CD14-positive monocyte (primary cell): ENCODE results near the gene PPIF. TPM values are rescaled to one million over a fixed set of nuclear protein-coding genes. Genes with fewer than 3 reads are reported as not detected.
A peak's percentile ranks its signal among the peaks of the same experiment; 100 is the strongest.

ENCODE experiments used
- DNase-seq, 3 donors: peaks; one replicate each; pipeline ENCODE4 v3.0.0-alpha.2; 2011 to 2022
- H2AFZ ChIP-seq: 2 replicates; pipeline ENCODE4 v1.6.0; 2012; ENCODE audit warnings: mild to moderate bottlenecking, low read depth, low read length, inconsistent platforms; ENCODE audit not compliant: insufficient read depth, poor library complexity, severe bottlenecking
- H3K27ac ChIP-seq, 2 donors: 1 replicate in 1 of 2; 2 replicates in 1 of 2; pipeline ENCODE4 v1.5.1; 2012 to 2013; ENCODE audit warnings: low read length in 2 of 2, control low read depth in 1 of 2, inconsistent platforms in 1 of 2, low read depth in 1 of 2, mild to moderate bottlenecking in 1 of 2
- H3K27me3 ChIP-seq, 2 donors: one replicate each; pipeline versions ENCODE4 v1.6.0 to v1.6.1; 2011 to 2013; ENCODE audit warnings: low read length in 2 of 2; ENCODE audit not compliant: control insufficient read depth in 2 of 2, insufficient read depth in 2 of 2
- H3K36me3 ChIP-seq, 2 donors: replicated peaks in 1 of 2; 1 replicate in 1 of 2; 2 replicates in 1 of 2; pipeline versions ENCODE4 v1.5.1 to v1.6.1; 2012 to 2013; ENCODE audit warnings: low read length in 2 of 2, control low read depth in 1 of 2, inconsistent platforms in 1 of 2, mild to moderate bottlenecking in 1 of 2; ENCODE audit not compliant: insufficient read depth in 2 of 2, control insufficient read depth in 1 of 2
- H3K4me1 ChIP-seq, 2 donors: 1 replicate in 1 of 2; 2 replicates in 1 of 2; pipeline versions ENCODE4 v1.5.1 to v1.6.1; 2012 to 2013; ENCODE audit warnings: low read length in 2 of 2, control low read depth in 1 of 2, inconsistent platforms in 1 of 2, mild to moderate bottlenecking in 1 of 2, moderate library complexity in 1 of 2; ENCODE audit not compliant: insufficient read depth in 2 of 2, control insufficient read depth in 1 of 2
- H3K4me2 ChIP-seq: replicated peaks from 2 replicates; pipeline ENCODE3; 2012; ENCODE audit warnings: low read length, moderate library complexity, mild to moderate bottlenecking; ENCODE audit not compliant: poor library complexity, severe bottlenecking; ENCODE audit errors: extremely low read depth
- H3K4me3 ChIP-seq, 3 experiments: fragments of 200-600 bp in 1 of 3; sonication (generic) in 1 of 3; replicated peaks in 1 of 3; 1 replicate in 2 of 3; 2 replicates in 1 of 3; pipeline ENCODE4 v1.5.1; 2011 to 2013; ENCODE audit warnings: low read length in 3 of 3, mild to moderate bottlenecking in 3 of 3, control low read depth in 2 of 3, low read depth in 2 of 3, inconsistent platforms in 1 of 3, moderate library complexity in 1 of 3
- H3K79me2 ChIP-seq: 2 replicates; pipeline ENCODE4 v1.6.0; 2012; ENCODE audit warnings: mild to moderate bottlenecking, control low read depth, inconsistent platforms, low read length, moderate library complexity; ENCODE audit not compliant: insufficient read depth
- H3K9ac ChIP-seq: 2 replicates; pipeline ENCODE4 v1.6.0; 2017; ENCODE audit warnings: low read length, mild to moderate bottlenecking; ENCODE audit not compliant: insufficient read depth, poor library complexity, severe bottlenecking
- H3K9me3 ChIP-seq, 2 donors: replicated peaks in 1 of 2; 1 replicate in 1 of 2; 2 replicates in 1 of 2; pipeline versions ENCODE4 v1.5.1 to v1.6.1; 2012 to 2013; ENCODE audit warnings: low read length in 2 of 2, control low read depth in 1 of 2; ENCODE audit not compliant: control insufficient read depth in 1 of 2, insufficient read depth in 1 of 2
- H4K20me1 ChIP-seq: 2 replicates; pipeline ENCODE4 v1.6.0; 2012; ENCODE audit warnings: mild to moderate bottlenecking, low read length, control low read depth, moderate library complexity; ENCODE audit not compliant: insufficient read depth
- H3K27ac Mint-ChIP-seq, 7 donors: one replicate each; pipeline ENCODE4 v1.8.0; 2020; ENCODE audit warnings: mild to moderate bottlenecking in 7 of 7, mixed read lengths in 7 of 7, moderate library complexity in 6 of 7, inconsistent platforms in 2 of 7
- H3K27me3 Mint-ChIP-seq, 3 donors: one replicate each; pipeline ENCODE4 v1.8.0; 2021 to 2022; ENCODE audit warnings: low read depth in 3 of 3, mild to moderate bottlenecking in 3 of 3, mixed read lengths in 3 of 3, moderate library complexity in 3 of 3, inconsistent platforms in 1 of 3
- H3K36me3 Mint-ChIP-seq, 2 donors: one replicate each; pipeline ENCODE4 v1.8.0; 2020; ENCODE audit warnings: mixed read lengths in 2 of 2, inconsistent platforms in 1 of 2, mild to moderate bottlenecking in 1 of 2
- H3K4me1 Mint-ChIP-seq: one replicate; pipeline ENCODE4 v1.8.0; 2020; ENCODE audit warnings: mild to moderate bottlenecking, mixed read lengths
- H3K4me3 Mint-ChIP-seq, 2 donors: one replicate each; pipeline ENCODE4 v1.8.0; 2020; ENCODE audit warnings: mild to moderate bottlenecking in 2 of 2, mixed read lengths in 2 of 2, moderate library complexity in 1 of 2
- H3K9me3 Mint-ChIP-seq, 7 donors: one replicate each; pipeline ENCODE4 v1.8.0; 2020 to 2022; ENCODE audit warnings: mixed read lengths in 7 of 7, mild to moderate bottlenecking in 6 of 7, moderate library complexity in 6 of 7, inconsistent platforms in 2 of 7
- WGBS: methylation state at CpG from one replicate; pipeline ENCODE4 v1.1.5; 2013; ENCODE audit warnings: missing lambda C conversion rate; ENCODE audit not compliant: insufficient coverage; 5-methylcytosine and 5-hydroxymethylcytosine counted together
- intact Hi-C, 2 donors: fragments of 100-400 bp; cut with micrococcal nuclease; formaldehyde crosslinking; loops; one replicate each; pipeline versions ENCODE4 v1.15.0 to v1.15.1; 2023
- polyA plus RNA-seq, 3 donors: library from polyadenylated mRNA; depleted of rRNA in 1 of 3; unstranded in 2 of 3; stranded (reverse) in 1 of 3; fragments of 300-500 nt in 2 of 3; fragments of >200 nt in 1 of 3; fragmentation: Illumina TruSeq in 2 of 3; gene quantifications; 1 replicate in 2 of 3; 2 replicates in 1 of 3; pipeline ENCODE4 v1.2.3, GENCODE V29; 2012 to 2021
- TF ChIP-seq, protein P1 (sequence below): fragments of 200-600 bp; IDR thresholded peaks from one replicate; pipeline ENCODE4 v1.8.0; 2022; ENCODE audit warnings: antibody characterized with exemption, mild to moderate bottlenecking

PPIF gene
- polyA plus RNA-seq, 3 donors = 36.6 to 1,064 (median 52.3) TPM

GRCh38 chr10:79310200-79310865 lies 36.9 kb upstream of the PPIF start:
- Histone ChIP-seq H3K9me3 (no peaks in the 10 kb centered on the region), H4K20me1 (peaks cover 67% of the 10 kb centered on the region), H3K27ac (no peak overlapping the region), H3K4me2 (no peak overlapping the region), H3K9ac (no peak overlapping the region), H3K4me3 (no peak overlapping the region), H2AFZ (no peak overlapping the region), H3K4me1 (peaks cover 11 to 16% of the 10 kb centered on the region in 2 donors), H3K79me2 (no peaks in the 10 kb centered on the region), H3K36me3 (peaks cover 89 to 99% of the 10 kb centered on the region in 2 donors), H3K27me3 (no peaks in the 10 kb centered on the region)
- intact Hi-C loops = loop anchor here in 1 of 2 donors (5.0 kb wide), 1 partner anchor 37 kb away; the partner anchor contains the start of gene PPIF
- WGBS = 98% methylated on average over 10 of the region's 29 CpGs
- Mint-ChIP-seq H3K9me3 (peaks cover 0 to 2% (median 0%) of the 10 kb centered on the region in 7 donors), H3K4me3 (no peak overlapping the region), H3K36me3 (peaks cover 91 to 98% of the 10 kb centered on the region in 2 donors), H3K4me1 (peaks cover 18% of the 10 kb centered on the region), H3K27me3 (peaks cover 0 to 1% (median 0%) of the 10 kb centered on the region in 3 donors), H3K27ac (peak overlapping the region in 2 of 7 donors; percentile 45 to 46)
- DNase-seq = no peak
- TF ChIP-seq, protein P1, sequence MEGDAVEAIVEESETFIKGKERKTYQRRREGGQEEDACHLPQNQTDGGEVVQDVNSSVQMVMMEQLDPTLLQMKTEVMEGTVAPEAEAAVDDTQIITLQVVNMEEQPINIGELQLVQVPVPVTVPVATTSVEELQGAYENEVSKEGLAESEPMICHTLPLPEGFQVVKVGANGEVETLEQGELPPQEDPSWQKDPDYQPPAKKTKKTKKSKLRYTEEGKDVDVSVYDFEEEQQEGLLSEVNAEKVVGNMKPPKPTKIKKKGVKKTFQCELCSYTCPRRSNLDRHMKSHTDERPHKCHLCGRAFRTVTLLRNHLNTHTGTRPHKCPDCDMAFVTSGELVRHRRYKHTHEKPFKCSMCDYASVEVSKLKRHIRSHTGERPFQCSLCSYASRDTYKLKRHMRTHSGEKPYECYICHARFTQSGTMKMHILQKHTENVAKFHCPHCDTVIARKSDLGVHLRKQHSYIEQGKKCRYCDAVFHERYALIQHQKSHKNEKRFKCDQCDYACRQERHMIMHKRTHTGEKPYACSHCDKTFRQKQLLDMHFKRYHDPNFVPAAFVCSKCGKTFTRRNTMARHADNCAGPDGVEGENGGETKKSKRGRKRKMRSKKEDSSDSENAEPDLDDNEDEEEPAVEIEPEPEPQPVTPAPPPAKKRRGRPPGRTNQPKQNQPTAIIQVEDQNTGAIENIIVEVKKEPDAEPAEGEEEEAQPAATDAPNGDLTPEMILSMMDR = no peak

DNA sequence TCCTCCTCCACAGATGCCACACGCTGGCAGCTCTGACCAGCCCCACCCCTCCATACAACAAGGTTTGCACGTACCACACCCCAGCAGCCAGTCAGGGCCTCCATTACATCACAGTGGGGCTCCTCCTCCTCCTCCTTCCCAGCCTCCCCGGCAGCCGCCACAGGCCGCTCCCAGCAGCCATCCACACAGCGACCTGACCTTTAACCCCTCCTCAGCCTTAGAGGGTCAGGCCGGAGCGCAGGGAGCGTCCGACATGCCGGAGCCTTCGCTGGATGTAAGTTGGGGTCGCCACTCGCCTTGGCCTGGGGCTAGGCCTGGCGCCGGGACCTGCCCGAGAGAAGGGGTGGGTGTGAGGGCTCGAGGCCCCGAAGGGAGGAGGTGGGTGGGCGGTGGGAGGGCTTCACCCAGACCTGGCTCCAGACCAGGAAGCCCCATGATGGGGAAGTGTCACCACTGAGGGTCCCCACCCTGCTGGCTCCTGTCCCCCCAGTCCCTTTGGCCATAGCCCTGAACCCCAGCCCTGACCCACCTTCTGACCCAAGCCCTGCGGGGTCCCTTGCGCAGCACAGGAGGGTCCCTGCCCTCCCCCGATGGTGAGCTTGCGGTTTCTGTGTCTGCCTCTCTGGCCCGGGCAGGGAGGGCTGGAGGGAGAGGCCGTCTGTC lies 36.2 kb upstream of the PPIF start:
- Histone ChIP-seq H3K27me3 (no peaks in the 10 kb centered on the region), H3K27ac (no peak overlapping the region), H4K20me1 (peaks cover 62% of the 10 kb centered on the region), H3K36me3 (peaks cover 87 to 98% of the 10 kb centered on the region in 2 donors), H3K4me1 (peaks cover 11 to 16% of the 10 kb centered on the region in 2 donors), H2AFZ (no peak overlapping the region), H3K9me3 (no peaks in the 10 kb centered on the region), H3K9ac (no peak overlapping the region), H3K4me3 (no peak overlapping the region), H3K79me2 (no peaks in the 10 kb centered on the region), H3K4me2 (no peak overlapping the region)
- Mint-ChIP-seq H3K4me1 (peaks cover 18% of the 10 kb centered on the region), H3K36me3 (peaks cover 91 to 98% of the 10 kb centered on the region in 2 donors), H3K9me3 (peaks cover 0 to 2% (median 0%) of the 10 kb centered on the region in 7 donors), H3K27me3 (peaks cover 0 to 3% (median 0%) of the 10 kb centered on the region in 3 donors), H3K4me3 (no peak overlapping the region), H3K27ac (peak overlapping the region in 1 of 7 donors; percentile 66)
- intact Hi-C loops = loop anchor here in 1 of 2 donors (5.0 kb wide), 1 partner anchor 36 kb away; the partner anchor contains the start of gene PPIF
- TF ChIP-seq, protein P1 = no peak
- WGBS = 90% methylated on average over 14 of the region's 26 CpGs
- no peak for DNase-seq
